Gastroesophageal sphincter (tissue), 4 donors: Measurements from ENCODE around the gene MEMO1. TPM values are rescaled to one million over a fixed set of nuclear protein-coding genes. Genes with fewer than 3 reads are reported as not detected.

Source experiments
- ATAC-seq: fragments of 150-250 bp; one replicate; pipeline ENCODE4 v1.9.1; 2016; ENCODE audit warnings: mild to moderate bottlenecking, moderate library complexity
- H3K27ac ChIP-seq, 4 donors: fragments of 200-600 bp; sonication (generic) in 3 of 4; 1 replicate in 3 of 4; 2 replicates in 1 of 4; pipeline ENCODE4 v1.5.1; 2016 to 2019
- H3K27me3 ChIP-seq: fragments of 200-600 bp; sonication (generic); one replicate; pipeline ENCODE4 v1.5.1; 2019
- H3K36me3 ChIP-seq, 2 donors: fragments of 200-600 bp; sonication (generic); one replicate each; pipeline ENCODE4 v1.5.1; 2019; ENCODE audit warnings: control low read depth in 1 of 2
- H3K4me1 ChIP-seq, 3 donors: fragments of 200-600 bp; sonication (generic); 1 replicate in 2 of 3; 2 replicates in 1 of 3; pipeline ENCODE4 v1.5.1; 2016 to 2019; ENCODE audit warnings: control low read depth in 2 of 3
- H3K4me3 ChIP-seq, 2 donors: fragments of 200-600 bp; sonication (generic); one replicate each; pipeline ENCODE4 v1.5.1; 2019; ENCODE audit warnings: mild to moderate bottlenecking in 1 of 2, moderate library complexity in 1 of 2
- H3K9me3 ChIP-seq, 3 donors: fragments of 200-600 bp; sonication (generic); one replicate each; pipeline ENCODE4 v1.5.1; 2017 to 2019; ENCODE audit warnings: control low read depth in 2 of 3
- CTCF ChIP-seq, 4 experiments: fragments of 200-600 bp in 2 of 4; fragments of 450-650 bp in 2 of 4; sonication (generic) in 1 of 4; IDR thresholded peaks; one replicate each; pipeline ENCODE4 v1.5.1; 2017 to 2019; ENCODE audit warnings: antibody characterized with exemption in 4 of 4, mild to moderate bottlenecking in 2 of 4, moderate library complexity in 2 of 4
- EP300 ChIP-seq: sonication (generic); formaldehyde crosslinking; IDR thresholded peaks from one replicate; pipeline ENCODE4 v1.6.1; 2017; ENCODE audit warnings: antibody characterized with exemption, mild to moderate bottlenecking
- POLR2A ChIP-seq, 2 donors: fragments of 450-650 bp; IDR thresholded peaks; one replicate each; pipeline ENCODE4 v1.6.1; 2017; ENCODE audit warnings: antibody characterized with exemption in 2 of 2, mild to moderate bottlenecking in 2 of 2, moderate library complexity in 1 of 2
- POLR2AphosphoS5 ChIP-seq: sonication (generic); formaldehyde crosslinking; IDR thresholded peaks from one replicate; pipeline ENCODE4 v1.6.1; 2017; ENCODE audit warnings: antibody characterized with exemption
- WGBS, 2 donors: methylation state at CpG; one replicate each; pipeline ENCODE4 v1.1.5; 2018; ENCODE audit warnings: low coverage in 1 of 2; 5-methylcytosine and 5-hydroxymethylcytosine counted together
- total RNA-seq, 4 donors: library from RNA; depleted of rRNA; stranded (reverse); fragments of >200 nt; gene quantifications; one replicate each; pipeline ENCODE4 v1.1.0, GENCODE V29; 2016

Gene MEMO1
- total RNA-seq, 4 donors from 2014 or later = 24.4 to 42.2 (median 30.9) TPM

GRCh38 chr2:31831585-31831984, 179.2 kb downstream of the MEMO1 start:
- ATAC-seq = no peak
- Histone ChIP-seq H3K27me3 (peaks cover 6% of the 10 kb centered on the region), H3K4me1 (no peaks in the 10 kb centered on the region), H3K9me3 (peaks cover 0 to 10% (median 0%) of the 10 kb centered on the region in 3 donors), H3K27ac (no peak overlapping the region), H3K4me3 (no peak overlapping the region), H3K36me3 (no peaks in the 10 kb centered on the region)
- WGBS, 2 donors = 86 to 96% methylated on average over 2 of the region's 2 CpGs
- no peak for TF ChIP-seq CTCF (IDR thresholded peaks at IDR 0.05)
- TF ChIP-seq EP300 = no peak
- TF ChIP-seq POLR2AphosphoS5 = no peak
- TF ChIP-seq POLR2A (IDR thresholded peaks at IDR 0.05) = no peak

GRCh38 chr2:31828891-31829290, 181.9 kb downstream of the MEMO1 start:
- Histone ChIP-seq H3K36me3 (no peaks in the 10 kb centered on the region), H3K27ac (no peak overlapping the region), H3K4me3 (no peak overlapping the region), H3K4me1 (no peaks in the 10 kb centered on the region), H3K27me3 (peaks cover 6% of the 10 kb centered on the region), H3K9me3 (peaks cover 0 to 10% (median 0%) of the 10 kb centered on the region in 3 donors)
- no peak for TF ChIP-seq POLR2A (IDR thresholded peaks at IDR 0.05)
- no peak for TF ChIP-seq CTCF (IDR thresholded peaks at IDR 0.05)
- no peak for TF ChIP-seq EP300
- no peak for TF ChIP-seq POLR2AphosphoS5
- 80% methylated on average over 1 of the region's 2 CpGs; no CpG with 5 or more reads in 1 of the 2 donors for WGBS, 2 donors
- ATAC-seq = no peak

GRCh38 chr2:31823558-31823957, 187.2 kb downstream of the MEMO1 start:
- H3K9me3 ChIP-seq = peaks cover 0 to 44% (median 0%) of the 10 kb centered on the region in 3 donors
- no peak for TF ChIP-seq POLR2AphosphoS5
- TF ChIP-seq EP300 = no peak
- no peak for TF ChIP-seq POLR2A (IDR thresholded peaks at IDR 0.05)
- TF ChIP-seq CTCF (IDR thresholded peaks at IDR 0.05) = no peak
- 88 to 92% methylated on average over 3 to 11 of the region's 11 CpGs for WGBS, 2 donors
- ATAC-seq = no peak
- H3K27ac ChIP-seq = no peak overlapping the region
- H3K4me1 ChIP-seq = no peaks in the 10 kb centered on the region
- no peaks in the 10 kb centered on the region for H3K36me3 ChIP-seq
- H3K27me3 ChIP-seq = no peaks in the 10 kb centered on the region
- H3K4me3 ChIP-seq = no peak overlapping the region

GRCh38 chr2:31822587-31822986, 188.2 kb downstream of the MEMO1 start:
- Histone ChIP-seq H3K4me1 (no peaks in the 10 kb centered on the region), H3K9me3 (peaks cover 0 to 46% (median 0%) of the 10 kb centered on the region in 3 donors), H3K27me3 (no peaks in the 10 kb centered on the region), H3K36me3 (no peaks in the 10 kb centered on the region), H3K4me3 (no peak overlapping the region), H3K27ac (no peak overlapping the region)
- 100% methylated on average over 1 of the region's 7 CpGs; no CpG with 5 or more reads in 1 of the 2 donors for WGBS, 2 donors
- ATAC-seq = no peak
- TF ChIP-seq POLR2A (IDR thresholded peaks at IDR 0.05) (no peak), POLR2AphosphoS5 (no peak), EP300 (no peak), CTCF (IDR thresholded peaks at IDR 0.05) (no peak)

Other genes with a start within 250 kb of the MEMO1 start
- 10 to 100 TPM; 53.4 to 88.1 (median 70.2) TPM for gene DPY30, start 28.8 kb upstream of the MEMO1 start, total RNA-seq
- 10 to 100 TPM; 14.7 to 24.6 (median 15.6) TPM for gene SPAST, start 52.5 kb upstream of the MEMO1 start, total RNA-seq
- 10 to 100 TPM; 14.5 to 20.1 (median 16.1) TPM for gene SLC30A6, start 154.9 kb upstream of the MEMO1 start, total RNA-seq